Activated CD8-positive, alpha-beta memory T cell treated with anti-CD3 and anti-CD28 coated beads, Interleukin-2, amount 50 U/mL, for 1 hour (primary cell): Measurements from ENCODE around the gene HIBCH.

Source experiments
- DNase-seq: peaks from one replicate; pipeline ENCODE4 v3.0.0-alpha.2; 2020; ENCODE audit errors: extremely low read depth

HIBCH gene

GRCh38 chr2:190188289-190188688, 131.3 kb downstream of the HIBCH start:
- no peak for DNase-seq

- DNase-seq, result no peak
Measured at GRCh38 chr2:190186238-190186637, 133.4 kb downstream of the HIBCH start.

- DNase-seq, result no peak
Measured at GRCh38 chr2:190185380-190185779, 134.2 kb downstream of the HIBCH start.

- no peak for DNase-seq
Measured at GRCh38 chr2:190184460-190184859, 135.2 kb downstream of the HIBCH start.

GRCh38 chr2:190183539-190183938, 136.1 kb downstream of the HIBCH start:
- DNase-seq, result no peak

GRCh38 chr2:190182071-190182524, 137.5 kb downstream of the HIBCH start:
- no peak for DNase-seq

GRCh38 chr2:190181123-190181669, 138.4 kb downstream of the HIBCH start:
- DNase-seq, result no peak

- DNase-seq, result no peak
Measured at GRCh38 chr2:190180313-190181122, 139.1 kb downstream of the HIBCH start.

- DNase-seq, result no peak
Measured at GRCh38 chr2:190179754-190180312, 139.8 kb downstream of the HIBCH start.

- DNase-seq, result no peak
Measured at GRCh38 chr2:190178066-190178722, 141.4 kb downstream of the HIBCH start.

GRCh38 chr2:190177249-190178040, 142.2 kb downstream of the HIBCH start:
- no peak for DNase-seq

GRCh38 chr2:190173392-190173791, 146.2 kb downstream of the HIBCH start:
- DNase-seq, result no peak

GRCh38 chr2:190170673-190171072, 149.0 kb downstream of the HIBCH start:
- no peak for DNase-seq

GRCh38 chr2:190169221-190170072, 150.2 kb downstream of the HIBCH start:
- DNase-seq, result no peak

- no peak for DNase-seq
Measured at GRCh38 chr2:190167702-190168101, 151.9 kb downstream of the HIBCH start.

GRCh38 chr2:190165491-190165890, 154.1 kb downstream of the HIBCH start:
- DNase-seq, result no peak

GRCh38 chr2:190162851-190163250, 156.8 kb downstream of the HIBCH start:
- no peak for DNase-seq

- DNase-seq, result no peak
Measured at GRCh38 chr2:190159453-190159852, 160.2 kb downstream of the HIBCH start.

- DNase-seq, result no peak
Measured at GRCh38 chr2:190158798-190159434, 160.7 kb downstream of the HIBCH start.
